HL-60 (cell line): ENCODE measurements around the gene SERPINB1.

Experiments used
- DNase-seq, 2 experiments: peaks; one replicate each; pipeline ENCODE4 v3.0.0-alpha.2; 2010 to 2020; ENCODE audit warnings: low read depth in 1 of 2, low spot score in 1 of 2
- H3K27ac ChIP-seq: fragments of 250-450 bp; sonication (Bioruptor Pico); replicated peaks from 2 replicates; pipeline ENCODE4 v1.5.1; 2020; ENCODE audit warnings: mild to moderate bottlenecking, moderate library complexity
- H3K27me3 ChIP-seq: fragments of 250-450 bp; sonication (Bioruptor Pico); 2 replicates; pipeline ENCODE4 v1.5.1; 2021; ENCODE audit warnings: mild to moderate bottlenecking, moderate library complexity; ENCODE audit not compliant: insufficient read depth, poor library complexity, severe bottlenecking
- H3K4me3 ChIP-seq: replicated peaks from 2 replicates; pipeline ENCODE4 v1.5.1; 2011; ENCODE audit warnings: mild to moderate bottlenecking, control low read depth, low read length; ENCODE audit not compliant: insufficient read depth
- GABPA ChIP-seq: IDR thresholded peaks from 2 replicates; pipeline ENCODE4 v1.6.1; 2012; ENCODE audit warnings: low read depth
- POLR2AphosphoS5 ChIP-seq: IDR thresholded peaks from 2 replicates; pipeline ENCODE4 v1.6.1; 2012; ENCODE audit warnings: low read depth
- REST ChIP-seq: IDR thresholded peaks from 2 replicates; pipeline ENCODE4 v1.6.1; 2012; ENCODE audit warnings: low read depth; ENCODE audit not compliant: insufficient replicate concordance
- SPI1 ChIP-seq: IDR thresholded peaks from 2 replicates; pipeline ENCODE4 v1.6.1; 2012; ENCODE audit warnings: low read depth, mild to moderate bottlenecking, borderline replicate concordance
- TF ChIP-seq, protein P1 (sequence below): IDR thresholded peaks from one replicate; pipeline ENCODE4 v1.5.1; 2011; ENCODE audit warnings: low read length, control low read depth, inconsistent platforms; ENCODE audit not compliant: insufficient read depth

Gene SERPINB1

DNA sequence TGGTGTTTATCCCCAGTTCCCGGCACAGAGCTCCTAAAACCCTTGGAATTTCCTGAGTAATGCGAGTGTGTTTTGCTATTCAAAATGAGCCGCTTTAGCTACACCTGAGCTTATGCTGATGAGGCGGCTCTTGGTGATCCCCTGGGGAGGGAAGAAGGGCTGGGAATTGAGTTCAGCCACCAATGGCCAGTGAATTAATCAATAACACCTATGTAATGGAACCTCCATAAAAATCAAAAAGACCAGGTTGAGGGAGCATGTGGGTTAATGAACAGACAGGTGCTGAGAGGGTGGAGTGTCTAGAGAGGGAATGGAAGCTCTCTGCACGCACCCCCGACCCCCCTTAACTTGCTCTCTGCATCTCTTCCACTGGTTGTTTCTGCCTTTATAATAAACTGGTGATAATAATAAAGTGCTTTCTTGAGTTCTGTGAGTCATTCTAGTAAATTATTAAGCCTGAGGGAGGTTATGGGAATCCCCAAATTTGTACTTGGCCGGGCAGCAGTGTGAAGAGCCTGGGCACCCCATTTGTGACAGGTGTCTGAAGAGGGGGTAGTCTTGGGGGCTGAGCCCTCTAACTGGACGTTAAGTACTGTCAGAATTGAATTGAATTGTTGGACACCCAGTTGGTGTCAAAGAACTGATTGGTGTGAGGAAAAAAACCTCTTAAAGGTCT lies 24.6 kb upstream of the SERPINB1 start:
- Histone ChIP-seq H3K27ac (no peak overlapping the region), H3K4me3 (no peak overlapping the region), H3K27me3 (no peaks in the 10 kb centered on the region)
- TF ChIP-seq REST (no peak), SPI1 (no peak), GABPA (no peak), POLR2AphosphoS5 (no peak)
- TF ChIP-seq, protein P1, sequence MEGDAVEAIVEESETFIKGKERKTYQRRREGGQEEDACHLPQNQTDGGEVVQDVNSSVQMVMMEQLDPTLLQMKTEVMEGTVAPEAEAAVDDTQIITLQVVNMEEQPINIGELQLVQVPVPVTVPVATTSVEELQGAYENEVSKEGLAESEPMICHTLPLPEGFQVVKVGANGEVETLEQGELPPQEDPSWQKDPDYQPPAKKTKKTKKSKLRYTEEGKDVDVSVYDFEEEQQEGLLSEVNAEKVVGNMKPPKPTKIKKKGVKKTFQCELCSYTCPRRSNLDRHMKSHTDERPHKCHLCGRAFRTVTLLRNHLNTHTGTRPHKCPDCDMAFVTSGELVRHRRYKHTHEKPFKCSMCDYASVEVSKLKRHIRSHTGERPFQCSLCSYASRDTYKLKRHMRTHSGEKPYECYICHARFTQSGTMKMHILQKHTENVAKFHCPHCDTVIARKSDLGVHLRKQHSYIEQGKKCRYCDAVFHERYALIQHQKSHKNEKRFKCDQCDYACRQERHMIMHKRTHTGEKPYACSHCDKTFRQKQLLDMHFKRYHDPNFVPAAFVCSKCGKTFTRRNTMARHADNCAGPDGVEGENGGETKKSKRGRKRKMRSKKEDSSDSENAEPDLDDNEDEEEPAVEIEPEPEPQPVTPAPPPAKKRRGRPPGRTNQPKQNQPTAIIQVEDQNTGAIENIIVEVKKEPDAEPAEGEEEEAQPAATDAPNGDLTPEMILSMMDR, result no peak
- no peak for DNase-seq

DNA sequence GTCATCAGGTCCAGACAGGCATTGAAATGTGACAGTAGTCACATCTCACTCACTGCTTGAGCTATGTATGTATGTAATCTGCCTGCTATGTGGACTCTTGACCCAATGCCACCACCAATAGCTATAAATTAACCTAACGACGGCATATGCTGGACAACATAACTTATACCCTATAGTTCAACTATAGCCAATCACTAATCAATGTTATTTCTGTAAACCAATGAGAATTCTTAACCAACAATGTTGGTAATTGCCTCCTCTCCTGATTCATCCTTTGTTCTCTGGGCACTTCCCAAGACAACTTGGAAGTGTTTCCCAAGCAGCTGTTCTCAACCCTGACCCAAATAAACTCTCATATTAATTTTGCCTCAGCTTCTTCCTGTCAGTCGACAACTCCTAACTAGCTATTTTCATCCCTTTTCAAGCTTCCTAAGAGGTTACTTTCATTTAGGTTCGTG lies 24.1 kb upstream of the SERPINB1 start:
- no peaks in the 10 kb centered on the region for H3K27me3 ChIP-seq
- no peak for DNase-seq
- no peak overlapping the region for H3K27ac ChIP-seq
- TF ChIP-seq REST, result no peak
- TF ChIP-seq POLR2AphosphoS5, result no peak
- TF ChIP-seq, protein P1, result no peak
- no peak for TF ChIP-seq GABPA
- no peak for TF ChIP-seq SPI1
- H3K4me3 ChIP-seq, result no peak overlapping the region

- no peak overlapping the region for H3K27ac ChIP-seq
- TF ChIP-seq SPI1 (no peak), REST (no peak), POLR2AphosphoS5 (no peak), GABPA (no peak)
- TF ChIP-seq, protein P1, result no peak
- no peak for DNase-seq
- no peaks in the 10 kb centered on the region for H3K27me3 ChIP-seq
- no peak overlapping the region for H3K4me3 ChIP-seq
Measured at GRCh38 chr6:2865270-2865669, 23.6 kb upstream of the SERPINB1 start.
